Osteocyte (in vitro differentiated cells): ENCODE measurements around the gene SOCS7. TPM values are rescaled to one million over a fixed set of nuclear protein-coding genes. Genes with fewer than 3 reads are reported as not detected.

ENCODE experiments used
- DNase-seq: peaks from one replicate; pipeline ENCODE4 v3.0.0; 2021; ENCODE audit warnings: mixed read lengths; ENCODE audit not compliant: unreplicated experiment; ENCODE audit errors: extremely low spot score
- H3K27ac Mint-ChIP-seq: one replicate; pipeline ENCODE4 v1.8.0; 2021; ENCODE audit warnings: mild to moderate bottlenecking, mixed read lengths; ENCODE audit not compliant: unreplicated experiment
- H3K27me3 Mint-ChIP-seq: one replicate; pipeline ENCODE4 v1.8.0; 2021; ENCODE audit warnings: mixed read lengths; ENCODE audit not compliant: unreplicated experiment
- H3K36me3 Mint-ChIP-seq: one replicate; pipeline ENCODE4 v1.8.0; 2021; ENCODE audit warnings: mixed read lengths; ENCODE audit not compliant: unreplicated experiment
- H3K4me1 Mint-ChIP-seq: one replicate; pipeline ENCODE4 v1.8.0; 2021; ENCODE audit warnings: mixed read lengths; ENCODE audit not compliant: unreplicated experiment
- H3K4me3 Mint-ChIP-seq: one replicate; pipeline ENCODE4 v1.8.0; 2021; ENCODE audit warnings: mild to moderate bottlenecking, moderate library complexity, mixed read lengths; ENCODE audit not compliant: unreplicated experiment
- H3K9me3 Mint-ChIP-seq: one replicate; pipeline ENCODE4 v1.8.0; 2021; ENCODE audit warnings: mixed read lengths; ENCODE audit not compliant: unreplicated experiment
- CTCF ChIP-seq: fragments of 200-600 bp; sonication (generic); IDR thresholded peaks from 2 replicates; pipeline ENCODE4 v1.5.0; 2021; ENCODE audit warnings: antibody characterized with exemption, mild to moderate bottlenecking, moderate library complexity
- total RNA-seq: library from RNA; stranded (reverse); gene quantifications from 2 replicates; pipeline ENCODE4 v1.2.1, GENCODE V29; 2021

Gene SOCS7
- total RNA-seq, 1 donor from 2014 or later = 19.1 TPM

GRCh38 chr17:38425031-38425430 is 73.4 kb downstream of the SOCS7 start:
- H3K4me3 Mint-ChIP-seq = peak overlapping the region; percentile 3
- no peaks in the 10 kb centered on the region for H3K9me3 Mint-ChIP-seq
- H3K27ac Mint-ChIP-seq = peak overlapping the region; percentile 78
- no peaks in the 10 kb centered on the region for H3K27me3 Mint-ChIP-seq
- no peak for TF ChIP-seq CTCF
- no peak for DNase-seq
- H3K4me1 Mint-ChIP-seq = peaks cover 80% of the 10 kb centered on the region
- H3K36me3 Mint-ChIP-seq = no peaks in the 10 kb centered on the region

- no peaks in the 10 kb centered on the region for H3K27me3 Mint-ChIP-seq
- H3K4me3 Mint-ChIP-seq = peak overlapping the region; percentile 19
- no peak for TF ChIP-seq CTCF
- H3K9me3 Mint-ChIP-seq = no peaks in the 10 kb centered on the region
- H3K4me1 Mint-ChIP-seq = peaks cover 83% of the 10 kb centered on the region
- no peaks in the 10 kb centered on the region for H3K36me3 Mint-ChIP-seq
- DNase-seq = no peak
- H3K27ac Mint-ChIP-seq = peak overlapping the region; percentile 78
Observed at GRCh38 chr17:38425744-38426143, 74.1 kb downstream of the SOCS7 start.

- Mint-ChIP-seq H3K27ac (peak overlapping the region; percentile 78), H3K4me3 (no peak overlapping the region)
Observed at GRCh38 chr17:38426441-38426840, 74.8 kb downstream of the SOCS7 start.

GRCh38 chr17:38427160-38427949 is 75.7 kb downstream of the SOCS7 start:
- H3K4me3 Mint-ChIP-seq = peak overlapping the region; percentile 81
- peak overlapping the region; percentile 89 for H3K27ac Mint-ChIP-seq
- no peaks in the 10 kb centered on the region for H3K9me3 Mint-ChIP-seq
- no peak for DNase-seq
- peaks cover 78% of the 10 kb centered on the region for H3K4me1 Mint-ChIP-seq
- no peaks in the 10 kb centered on the region for H3K27me3 Mint-ChIP-seq
- no peaks in the 10 kb centered on the region for H3K36me3 Mint-ChIP-seq
- TF ChIP-seq CTCF = no peak

More at GRCh38 chr17:38426441-38426840, 74.8 kb downstream of the SOCS7 start:
- no peaks in the 10 kb centered on the region for H3K36me3 Mint-ChIP-seq
- no peak for TF ChIP-seq CTCF
- no peaks in the 10 kb centered on the region for H3K9me3 Mint-ChIP-seq
- no peaks in the 10 kb centered on the region for H3K27me3 Mint-ChIP-seq
- peaks cover 82% of the 10 kb centered on the region for H3K4me1 Mint-ChIP-seq
- DNase-seq = no peak

GRCh38 chr17:38428112-38428642 is 76.5 kb downstream of the SOCS7 start, which contains the start of gene ARHGAP23:
Gene ARHGAP23 (plus strand): TSS chr17:38428464. CDS start chr17:38428486, 22 bp downstream.
- no peak for TF ChIP-seq CTCF
- no peak for DNase-seq
- H3K27ac Mint-ChIP-seq = peak within 1 kb of the TSS; percentile 89
- no peaks in the 10 kb centered on the region for H3K27me3 Mint-ChIP-seq
- no peaks in the 10 kb centered on the region for H3K9me3 Mint-ChIP-seq
- H3K4me3 Mint-ChIP-seq = peak within 1 kb of the TSS; percentile 81
- peaks cover 74% of the 10 kb centered on the region for H3K4me1 Mint-ChIP-seq
- H3K36me3 Mint-ChIP-seq = no peaks in the 10 kb centered on the region
